Testis (tissue), 3 donors: ENCODE data around the gene MIS18BP1. TPM values are rescaled to one million over a fixed set of nuclear protein-coding genes. Genes with fewer than 3 reads are reported as not detected.

Experiments
- DNase-seq: peaks from one replicate; pipeline ENCODE4 v3.0.0-alpha.2; 2019
- H3K27ac ChIP-seq, 2 donors: fragments of 200-600 bp; sonication (generic); one replicate each; pipeline ENCODE4 v1.5.1; 2019
- H3K27me3 ChIP-seq: fragments of 200-600 bp; sonication (generic); one replicate; pipeline ENCODE4 v1.5.1; 2019
- H3K36me3 ChIP-seq: fragments of 200-600 bp; sonication (generic); one replicate; pipeline ENCODE4 v1.5.1; 2017; ENCODE audit warnings: low read depth; ENCODE audit errors: missing control alignments
- H3K4me1 ChIP-seq: fragments of 200-600 bp; sonication (generic); one replicate; pipeline ENCODE4 v1.5.1; 2019
- H3K4me3 ChIP-seq, 2 donors: fragments of 200-600 bp; sonication (generic); one replicate each; pipeline ENCODE4 v1.5.1; 2017 to 2019
- H3K9me3 ChIP-seq: fragments of 200-600 bp; sonication (generic); one replicate; pipeline ENCODE4 v1.5.1; 2017
- CTCF ChIP-seq, 3 experiments: fragments of 450-650 bp in 2 of 3; fragments of 200-600 bp in 1 of 3; sonication (generic) in 1 of 3; IDR thresholded peaks; one replicate each; pipeline ENCODE4 v1.5.1; 2016 to 2019; ENCODE audit warnings: antibody characterized with exemption in 3 of 3, mild to moderate bottlenecking in 2 of 3, moderate library complexity in 1 of 3
- POLR2A ChIP-seq: fragments of 450-650 bp; IDR thresholded peaks from one replicate; pipeline ENCODE4 v1.6.1; 2017; ENCODE audit warnings: antibody characterized with exemption, mild to moderate bottlenecking, moderate library complexity
- WGBS, 2 donors: methylation state at CpG; one replicate each; pipeline ENCODE4 v1.1.5; 2018; 5-methylcytosine and 5-hydroxymethylcytosine counted together
- intact Hi-C: fragments of 100-400 bp; cut with DNase I; formaldehyde crosslinking; loops from one replicate; pipeline ENCODE4 v1.15.1; 2023; ENCODE audit warnings: low total_unique reads
- polyA plus RNA-seq: library from polyadenylated mRNA; stranded (reverse); fragments of 350-450 nt; fragmentation: Illumina TruSeq; extraction: RNeasy Lipid Tissue Mini Kit (QIAGEN cat#74804); gene quantifications from one replicate; pipeline ENCODE4 v1.2.3, GENCODE V29; 2014; ENCODE audit warnings: low read depth, low replicate concordance; ENCODE audit not compliant: insufficient read depth
- small RNA-seq, 2 donors: library from RNA; depleted of rRNA; stranded (forward); fragments of <200 nt; gene quantifications; one replicate each; pipeline ENCODE3, GENCODE V24; 2016
- total RNA-seq, 2 donors: library from RNA; depleted of rRNA; stranded (reverse); fragments of >200 nt; gene quantifications; one replicate each; pipeline ENCODE4 v1.2.3, GENCODE V29; 2016

The MIS18BP1 gene
- total and polyA plus RNA-seq, 3 donors from 2014 or later, result 7.3 to 71.5 (median 60.8) TPM

GRCh38 chr14:45177076-45177475 lies 75.9 kb downstream of the MIS18BP1 start:
- no peak for DNase-seq
- H3K27me3 ChIP-seq, result no peaks in the 10 kb centered on the region
- 90 to 91% methylated on average over 5 of the region's 5 CpGs for whole genome bisulfite sequencing, 2 donors
- intact Hi-C loops, result no loop called here
- no peak overlapping the region for H3K27ac ChIP-seq
- H3K4me3 ChIP-seq, result no peak overlapping the region
- H3K36me3 ChIP-seq, result no peaks in the 10 kb centered on the region
- H3K9me3 ChIP-seq, result no peaks in the 10 kb centered on the region
- TF ChIP-seq POLR2A (no peak), CTCF (IDR thresholded peaks at IDR 0.05) (no peak)
- H3K4me1 ChIP-seq, result no peaks in the 10 kb centered on the region

- H3K27ac ChIP-seq, result no peak overlapping the region
- no peaks in the 10 kb centered on the region for H3K9me3 ChIP-seq
- H3K4me1 ChIP-seq, result no peaks in the 10 kb centered on the region
- no peak for DNase-seq
- no peaks in the 10 kb centered on the region for H3K36me3 ChIP-seq
- no peak overlapping the region for H3K4me3 ChIP-seq
- TF ChIP-seq CTCF (IDR thresholded peaks at IDR 0.05), result no peak
- TF ChIP-seq POLR2A, result no peak
- H3K27me3 ChIP-seq, result no peaks in the 10 kb centered on the region
- intact Hi-C loops, result no loop called here
Observed at GRCh38 chr14:45169906-45170305, 83.1 kb downstream of the MIS18BP1 start.

GRCh38 chr14:45156067-45156466 lies 96.9 kb downstream of the MIS18BP1 start:
- Histone ChIP-seq H3K9me3 (no peaks in the 10 kb centered on the region), H3K27me3 (no peaks in the 10 kb centered on the region), H3K36me3 (no peaks in the 10 kb centered on the region), H3K4me1 (no peaks in the 10 kb centered on the region), H3K4me3 (no peak overlapping the region), H3K27ac (no peak overlapping the region)
- intact Hi-C loops, result no loop called here
- DNase-seq, result no peak
- TF ChIP-seq POLR2A (no peak), CTCF (IDR thresholded peaks at IDR 0.05) (no peak)

Small RNA genes within 50 kb of the gene (small RNA-seq; reads per million reads assigned to genes)
- 0 reads per million in 2 donors for gene RNU6-552P

Other genes with a start within 250 kb of the MIS18BP1 start
- 10 to 100 TPM; 30.9 to 41.1 TPM for gene PRPF39, start 169.1 kb downstream of the MIS18BP1 start, total RNA-seq
- gene PRPF39, start 169.1 kb downstream of the MIS18BP1 start, polyA plus RNA-seq, result 14.6 TPM
- gene FKBP3, start 118.7 kb downstream of the MIS18BP1 start, total RNA-seq, result 10 to 100 TPM; 60.8 to 65.0 TPM
- 73.5 TPM for gene FKBP3, start 118.7 kb downstream of the MIS18BP1 start, polyA plus RNA-seq
- 10 to 100 TPM; 16.4 to 25.2 TPM for gene FANCM, start 117.3 kb downstream of the MIS18BP1 start, total RNA-seq
- gene FANCM, start 117.3 kb downstream of the MIS18BP1 start, polyA plus RNA-seq, result 9.3 TPM